Stimulated activated CD8-positive, alpha-beta memory T cell treated with anti-CD3 and anti-CD28 coated beads, Interleukin-4, amount 100 ng/mL, for 4 hours (primary cell): ENCODE data around the gene SPART.
A peak's percentile ranks its signal among the peaks of the same experiment; 100 is the strongest.
"Not testable (repeated sequence)": the region's sequence is repeated elsewhere in the genome, so short reads cannot be mapped to it uniquely, and the experiment has no call there.

Experiments
- DNase-seq, 2 donors: peaks; one replicate each; pipeline ENCODE4 v3.0.0-alpha.2; 2020; ENCODE audit warnings: low read depth in 2 of 2, low spot score in 1 of 2

The SPART gene

GRCh38 chr13:36323408-36323807 lies 22.8 kb downstream of the SPART start:
- no peak for DNase-seq

- not testable (repeated sequence) for DNase-seq
Observed at GRCh38 chr13:36319793-36320192, 26.4 kb downstream of the SPART start.

- no peak for DNase-seq
Observed at GRCh38 chr13:36313047-36313969, 32.9 kb downstream of the SPART start.

- DNase-seq: no peak
Observed at GRCh38 chr13:36310417-36311108, 35.6 kb downstream of the SPART start.

- DNase-seq: no peak
Observed at GRCh38 chr13:36302289-36302688, 43.9 kb downstream of the SPART start.

- DNase-seq: not testable (repeated sequence)
Observed at GRCh38 chr13:36299469-36299868, 46.7 kb downstream of the SPART start.

- no peak for DNase-seq
Observed at GRCh38 chr13:36298535-36299068, 47.6 kb downstream of the SPART start.

- peak; percentile 14 to 18 for DNase-seq
Observed at GRCh38 chr13:36297366-36298338, 48.5 kb downstream of the SPART start, which contains the start of gene CCDC169. CCDC169 (minus strand) TSS chr13:36297814; CDS start chr13:36297719, 95 bp downstream.

- DNase-seq: no peak
Observed at GRCh38 chr13:36294096-36294495, 52.1 kb downstream of the SPART start.

- DNase-seq: no peak
Observed at GRCh38 chr13:36293497-36293896, 52.7 kb downstream of the SPART start.

GRCh38 chr13:36288794-36289391 lies 57.3 kb downstream of the SPART start:
- no peak for DNase-seq

- no peak for DNase-seq
Observed at GRCh38 chr13:36286006-36286405, 60.2 kb downstream of the SPART start.

- DNase-seq: no peak
Observed at GRCh38 chr13:36282821-36283432, 63.3 kb downstream of the SPART start.

- DNase-seq: no peak
Observed at GRCh38 chr13:36275190-36276002, 70.8 kb downstream of the SPART start.

- DNase-seq: no peak
Observed at GRCh38 chr13:36273431-36273830, 72.8 kb downstream of the SPART start.

- DNase-seq: no peak
Observed at GRCh38 chr13:36261976-36262375, 84.2 kb downstream of the SPART start.

GRCh38 chr13:36261011-36261410 lies 85.2 kb downstream of the SPART start:
- DNase-seq: no peak

GRCh38 chr13:36259361-36260137 lies 86.6 kb downstream of the SPART start:
- DNase-seq: no peak
